ENCODE data around the gene NYNRIN. TPM values are rescaled to one million over a fixed set of nuclear protein-coding genes. Genes with fewer than 3 reads are reported as not detected.
A peak's percentile ranks its signal among the peaks of the same experiment; 100 is the strongest.
"Not testable (repeated sequence)": the region's sequence is repeated elsewhere in the genome, so short reads cannot be mapped to it uniquely, and the experiment has no call there.

Gene NYNRIN
- total and polyA plus RNA-seq, 2 donors = 13.5 to 35.4 TPM

DNA sequence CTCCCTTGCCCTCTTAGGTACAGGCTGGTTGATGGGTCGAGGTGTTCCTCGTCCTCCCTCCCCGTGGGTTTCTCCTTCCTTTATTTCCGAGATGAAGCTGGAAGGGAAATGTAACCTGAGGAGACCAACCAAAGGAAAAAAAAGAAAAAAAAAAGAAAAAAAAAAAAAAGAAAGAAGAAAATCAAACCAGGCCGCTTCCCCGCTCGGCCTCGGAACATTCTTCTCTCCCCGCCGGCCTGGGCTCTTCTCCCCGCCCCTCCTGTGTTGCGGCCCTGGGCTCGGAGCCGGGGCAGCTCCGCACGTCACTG is 32.4 kb upstream of the NYNRIN start:
- no peaks in the 10 kb centered on the region for H3K4me1 ChIP-seq (ENCODE audit: insufficient read depth)

DNA sequence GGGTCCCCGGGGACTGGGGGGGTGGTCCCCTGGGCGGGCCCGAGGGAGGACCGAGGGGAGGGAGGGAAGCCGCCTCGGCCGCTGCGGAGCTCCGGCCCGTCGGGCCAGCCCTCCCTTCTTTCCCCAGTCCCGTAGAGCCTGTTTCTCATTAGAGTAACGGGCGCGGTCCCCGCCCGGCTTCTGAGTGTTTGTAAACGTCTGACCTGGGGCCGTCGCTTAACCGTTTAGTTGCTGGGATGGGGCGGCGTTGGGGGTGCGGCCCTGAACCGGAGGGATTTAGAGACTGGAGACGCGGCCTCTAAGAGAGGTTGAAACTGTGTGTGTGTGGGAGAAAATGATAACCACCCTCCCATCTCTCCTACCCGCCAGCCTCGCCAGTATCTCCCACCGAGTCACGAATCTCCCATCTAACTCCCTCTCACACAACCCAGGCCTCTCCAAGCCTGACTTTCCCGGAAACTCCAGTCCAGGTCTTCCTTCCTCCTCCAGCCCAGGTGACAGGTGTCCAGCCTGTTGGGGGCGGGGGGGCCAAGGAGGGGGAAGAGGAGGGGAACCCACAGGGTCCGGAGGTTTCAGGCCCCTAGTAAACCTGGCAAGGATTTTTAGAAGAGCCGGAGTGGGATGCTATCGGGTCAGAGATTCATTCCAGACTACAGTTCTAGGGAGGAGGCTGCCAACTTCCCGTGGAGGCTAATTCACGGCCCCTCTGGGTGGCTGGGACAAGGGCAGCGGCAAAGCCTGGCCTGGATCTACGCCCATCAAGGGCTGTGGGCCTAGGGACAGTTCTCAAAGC is 31.9 kb upstream of the NYNRIN start:
- WGBS = under 1% methylated on average over 40 of the region's 40 CpGs
- Histone ChIP-seq H3K27ac (ENCODE audit: low read depth) (peak overlapping the region; percentile 73), H3K4me3 (ENCODE audit: low read depth, low read length) (peak overlapping the region; percentile 23), H3K4me1 (ENCODE audit: insufficient read depth) (no peaks in the 10 kb centered on the region), H3K36me3 (ENCODE audit: insufficient read depth) (no peaks in the 10 kb centered on the region)
- peak; percentile 93 for DNase-seq (ENCODE audit: extremely low spot score)

More for the DNA sequence above, 32.4 kb upstream of the NYNRIN start:
- no peak for DNase-seq (ENCODE audit: extremely low spot score)
- peak overlapping the region; percentile 81 for H3K27ac ChIP-seq (ENCODE audit: low read depth)
- H3K36me3 ChIP-seq (ENCODE audit: insufficient read depth) = no peaks in the 10 kb centered on the region
- WGBS = 2% methylated on average over 16 of the region's 16 CpGs
- H3K4me3 ChIP-seq (ENCODE audit: low read depth, low read length) = peak overlapping the region; percentile 23

DNA sequence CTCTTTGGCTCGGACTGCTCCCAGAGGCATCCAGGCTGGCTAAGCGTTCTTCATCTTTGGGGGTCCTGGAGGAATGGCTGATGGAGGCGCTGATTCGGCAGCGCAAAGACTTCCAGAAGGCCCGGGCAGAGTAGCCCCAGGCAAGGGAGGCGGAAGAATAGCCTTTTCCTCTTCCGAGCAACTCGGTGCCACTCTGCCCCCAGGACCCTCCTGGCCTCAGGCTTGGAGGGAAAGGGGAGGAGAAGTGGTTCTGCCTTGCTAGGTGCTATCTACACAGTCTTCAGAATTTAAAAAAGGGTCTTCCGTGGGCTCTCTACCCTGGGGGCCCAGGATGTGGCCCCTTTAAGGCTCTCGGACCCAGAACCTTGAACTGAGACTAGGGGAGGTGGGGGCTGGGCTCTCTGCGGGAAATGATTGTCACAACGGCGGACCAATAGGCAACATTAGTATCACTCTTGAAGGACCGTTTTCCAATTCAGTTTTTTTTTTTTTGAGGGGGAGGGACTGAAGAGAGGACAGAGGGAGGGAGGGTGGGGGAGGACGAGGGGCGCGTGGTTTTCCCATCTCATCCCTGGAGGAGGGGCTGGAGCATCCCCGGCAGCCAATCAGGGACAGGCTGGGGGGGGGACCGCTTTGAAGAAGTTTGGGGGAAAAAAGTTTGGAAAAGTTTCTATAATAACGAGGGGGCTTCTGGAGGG is 31.1 kb upstream of the NYNRIN start, which contains the start of gene NFATC4:
Gene NFATC4, plus strand, starts transcription at position 671 of the 698 bp plus-strand sequence. CDS start 157 bp downstream, outside the sequence.
- no peaks in the 10 kb centered on the region for H3K4me1 ChIP-seq (ENCODE audit: insufficient read depth)
- 4% methylated on average over 21 of the region's 21 CpGs for WGBS

DNA sequence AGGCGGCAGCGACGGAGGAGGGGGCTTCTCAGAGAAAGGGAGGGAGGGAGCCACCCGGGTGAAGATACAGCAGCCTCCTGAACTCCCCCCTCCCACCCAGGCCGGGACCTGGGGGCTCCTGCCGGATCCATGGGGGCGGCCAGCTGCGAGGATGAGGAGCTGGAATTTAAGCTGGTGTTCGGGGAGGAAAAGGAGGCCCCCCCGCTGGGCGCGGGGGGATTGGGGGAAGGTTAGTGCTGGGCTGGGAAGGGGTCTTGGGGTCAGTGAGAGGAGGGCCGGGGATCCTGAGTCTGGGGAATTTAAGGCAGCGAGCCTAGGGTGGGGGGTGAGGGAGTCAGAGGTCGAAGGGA is 30.6 kb upstream of the NYNRIN start:
- Histone ChIP-seq H3K36me3 (ENCODE audit: insufficient read depth) (no peaks in the 10 kb centered on the region), H3K4me3 (ENCODE audit: low read depth, low read length) (peak overlapping the region; percentile 65), H3K4me1 (ENCODE audit: insufficient read depth) (no peaks in the 10 kb centered on the region), H3K27ac (ENCODE audit: low read depth) (peak overlapping the region; percentile 94)
- under 1% methylated on average over 15 of the region's 15 CpGs for WGBS
- DNase-seq (ENCODE audit: extremely low spot score) = no peak

More for the DNA sequence above, 31.1 kb upstream of the NYNRIN start, which contains the start of gene NFATC4:
- H3K27ac ChIP-seq (ENCODE audit: low read depth) = peak within 1 kb of the TSS; percentile 94
- DNase-seq (ENCODE audit: extremely low spot score) = peak; percentile 85
- H3K36me3 ChIP-seq (ENCODE audit: insufficient read depth) = no peaks in the 10 kb centered on the region
- H3K4me3 ChIP-seq (ENCODE audit: low read depth, low read length) = peak within 1 kb of the TSS; percentile 65

DNA sequence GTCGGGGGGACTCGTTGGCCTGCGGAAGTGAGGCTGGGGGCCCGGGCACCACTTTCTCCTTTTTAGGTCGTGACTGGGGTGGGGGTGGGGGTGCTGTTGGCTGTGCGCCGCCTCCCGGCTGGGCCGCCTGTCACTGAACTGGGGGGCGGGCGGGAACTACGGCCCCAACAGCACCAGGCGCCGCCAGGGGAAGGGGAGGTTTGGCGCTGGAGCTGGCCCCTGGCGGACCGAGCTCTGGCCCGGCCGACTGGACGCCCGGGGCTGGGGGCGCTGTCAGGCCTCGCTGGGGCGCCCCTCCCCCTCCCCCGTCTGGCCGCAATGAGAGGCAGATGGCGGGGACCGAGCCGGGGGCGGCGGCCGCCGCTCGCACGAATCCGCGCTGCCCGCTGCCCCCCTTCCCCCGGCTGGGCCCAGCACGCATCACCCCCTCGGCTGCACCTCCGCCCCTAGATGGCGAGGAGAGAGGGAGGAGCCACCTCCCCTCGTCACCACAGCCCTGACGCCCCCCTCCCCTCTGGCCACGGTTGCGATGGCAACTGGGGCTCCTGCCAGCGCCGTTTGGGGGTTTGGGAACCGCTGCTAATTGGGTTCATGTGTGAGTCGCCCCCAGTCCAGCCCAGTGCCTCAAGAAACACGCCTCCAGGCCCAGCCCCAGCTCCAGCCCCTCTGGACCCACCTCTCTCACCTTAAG is 30.1 kb upstream of the NYNRIN start:
- H3K27ac ChIP-seq (ENCODE audit: low read depth) = peak overlapping the region; percentile 94
- no peaks in the 10 kb centered on the region for H3K36me3 ChIP-seq (ENCODE audit: insufficient read depth)
- peak; percentile 71 for DNase-seq (ENCODE audit: extremely low spot score)
- H3K4me3 ChIP-seq (ENCODE audit: low read depth, low read length) = peak overlapping the region; percentile 65
- no peaks in the 10 kb centered on the region for H3K4me1 ChIP-seq (ENCODE audit: insufficient read depth)
- 2% methylated on average over 47 of the region's 52 CpGs for WGBS

DNA sequence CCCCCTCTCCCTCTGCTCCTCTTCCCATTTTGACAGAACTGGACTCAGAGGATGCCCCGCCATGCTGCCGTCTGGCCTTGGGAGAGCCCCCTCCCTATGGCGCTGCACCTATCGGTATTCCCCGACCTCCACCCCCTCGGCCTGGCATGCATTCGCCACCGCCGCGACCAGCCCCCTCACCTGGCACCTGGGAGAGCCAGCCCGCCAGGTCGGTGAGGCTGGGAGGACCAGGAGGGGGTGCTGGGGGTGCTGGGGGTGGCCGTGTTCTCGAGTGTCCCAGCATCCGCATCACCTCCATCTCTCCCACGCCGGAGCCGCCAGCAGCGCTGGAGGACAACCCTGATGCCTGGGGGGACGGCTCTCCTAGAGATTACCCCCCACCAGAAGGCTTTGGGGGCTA is 29.3 kb upstream of the NYNRIN start:
- no peak overlapping the region for H3K27ac ChIP-seq (ENCODE audit: low read depth)
- H3K4me3 ChIP-seq (ENCODE audit: low read depth, low read length) = no peak overlapping the region
- WGBS = 70% methylated on average over 20 of the region's 20 CpGs
- no peak for DNase-seq (ENCODE audit: extremely low spot score)
- no peaks in the 10 kb centered on the region for H3K4me1 ChIP-seq (ENCODE audit: insufficient read depth)
- no peaks in the 10 kb centered on the region for H3K36me3 ChIP-seq (ENCODE audit: insufficient read depth)

DNA sequence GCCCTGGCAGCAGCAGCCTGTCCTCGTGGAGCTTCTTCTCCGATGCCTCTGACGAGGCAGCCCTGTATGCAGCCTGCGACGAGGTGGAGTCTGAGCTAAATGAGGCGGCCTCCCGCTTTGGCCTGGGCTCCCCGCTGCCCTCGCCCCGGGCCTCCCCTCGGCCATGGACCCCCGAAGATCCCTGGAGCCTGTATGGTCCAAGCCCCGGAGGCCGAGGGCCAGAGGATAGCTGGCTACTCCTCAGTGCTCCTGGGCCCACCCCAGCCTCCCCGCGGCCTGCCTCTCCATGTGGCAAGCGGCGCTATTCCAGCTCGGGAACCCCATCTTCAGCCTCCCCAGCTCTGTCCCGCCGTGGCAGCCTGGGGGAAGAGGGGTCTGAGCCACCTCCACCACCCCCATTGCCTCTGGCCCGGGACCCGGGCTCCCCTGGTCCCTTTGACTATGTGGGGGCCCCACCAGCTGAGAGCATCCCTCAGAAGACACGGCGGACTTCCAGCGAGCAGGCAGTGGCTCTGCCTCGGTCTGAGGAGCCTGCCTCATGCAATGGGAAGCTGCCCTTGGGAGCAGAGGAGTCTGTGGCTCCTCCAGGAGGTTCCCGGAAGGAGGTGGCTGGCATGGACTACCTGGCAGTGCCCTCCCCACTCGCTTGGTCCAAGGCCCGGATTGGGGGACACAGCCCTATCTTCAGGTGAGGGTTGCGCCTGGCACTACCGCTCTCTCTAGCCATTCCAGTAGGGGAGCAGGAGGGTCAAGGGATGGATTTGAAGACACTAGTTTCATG is 28.7 kb upstream of the NYNRIN start:
- 76% methylated on average over 32 of the region's 32 CpGs for WGBS
- no peak for DNase-seq (ENCODE audit: extremely low spot score)
- Histone ChIP-seq H3K27ac (ENCODE audit: low read depth) (no peak overlapping the region), H3K4me3 (ENCODE audit: low read depth, low read length) (no peak overlapping the region), H3K4me1 (ENCODE audit: insufficient read depth) (no peaks in the 10 kb centered on the region), H3K36me3 (ENCODE audit: insufficient read depth) (no peaks in the 10 kb centered on the region)

DNA sequence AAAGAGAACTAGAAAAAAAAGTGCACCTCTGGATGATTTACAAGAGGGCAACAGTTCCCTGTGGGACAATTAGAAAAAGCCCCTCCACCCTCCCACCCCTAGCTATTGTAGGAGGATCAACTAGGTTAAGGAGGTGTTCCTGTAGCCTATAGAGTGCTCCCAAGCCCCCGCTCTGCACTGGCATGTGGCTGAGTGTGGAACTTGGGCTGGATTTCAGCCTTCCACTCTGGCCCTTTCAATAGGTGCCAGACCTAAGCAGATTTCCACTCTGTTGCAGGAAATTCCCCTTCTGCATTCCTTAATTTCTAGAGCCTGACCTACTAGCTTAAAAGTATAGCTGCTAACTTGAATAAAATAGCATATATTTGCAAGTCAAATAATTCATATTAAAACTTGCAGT is 28.1 kb upstream of the NYNRIN start:
- Histone ChIP-seq H3K4me3 (ENCODE audit: low read depth, low read length) (no peak overlapping the region), H3K4me1 (ENCODE audit: insufficient read depth) (no peaks in the 10 kb centered on the region), H3K27ac (ENCODE audit: low read depth) (no peak overlapping the region), H3K36me3 (ENCODE audit: insufficient read depth) (no peaks in the 10 kb centered on the region)
- DNase-seq (ENCODE audit: extremely low spot score) = no peak
- 63% methylated on average over 1 of the region's 1 CpG for WGBS

DNA sequence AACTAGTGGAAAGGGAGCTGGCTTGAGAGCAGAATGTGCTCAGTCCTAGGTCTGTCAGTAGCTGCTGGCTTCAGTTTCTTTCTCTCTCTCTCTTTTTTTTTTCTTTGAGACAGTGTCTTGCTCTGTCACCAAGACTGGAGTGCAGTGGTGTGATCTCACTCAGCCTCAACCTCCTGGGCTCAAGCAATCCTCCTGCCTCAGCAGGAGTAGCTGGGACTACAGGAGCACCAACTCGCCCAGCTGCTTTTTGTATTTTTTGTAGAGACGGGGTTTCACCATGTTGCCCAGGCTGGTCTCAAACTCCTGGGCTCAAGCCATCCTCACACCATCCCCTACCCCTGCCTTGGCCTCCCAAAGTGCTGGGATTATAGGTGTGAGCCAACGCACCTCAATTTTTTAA is 27.2 kb upstream of the NYNRIN start:
- WGBS = 87% methylated on average over 3 of the region's 3 CpGs
- not testable (repeated sequence) for H3K4me3 ChIP-seq (ENCODE audit: low read depth, low read length)

DNA sequence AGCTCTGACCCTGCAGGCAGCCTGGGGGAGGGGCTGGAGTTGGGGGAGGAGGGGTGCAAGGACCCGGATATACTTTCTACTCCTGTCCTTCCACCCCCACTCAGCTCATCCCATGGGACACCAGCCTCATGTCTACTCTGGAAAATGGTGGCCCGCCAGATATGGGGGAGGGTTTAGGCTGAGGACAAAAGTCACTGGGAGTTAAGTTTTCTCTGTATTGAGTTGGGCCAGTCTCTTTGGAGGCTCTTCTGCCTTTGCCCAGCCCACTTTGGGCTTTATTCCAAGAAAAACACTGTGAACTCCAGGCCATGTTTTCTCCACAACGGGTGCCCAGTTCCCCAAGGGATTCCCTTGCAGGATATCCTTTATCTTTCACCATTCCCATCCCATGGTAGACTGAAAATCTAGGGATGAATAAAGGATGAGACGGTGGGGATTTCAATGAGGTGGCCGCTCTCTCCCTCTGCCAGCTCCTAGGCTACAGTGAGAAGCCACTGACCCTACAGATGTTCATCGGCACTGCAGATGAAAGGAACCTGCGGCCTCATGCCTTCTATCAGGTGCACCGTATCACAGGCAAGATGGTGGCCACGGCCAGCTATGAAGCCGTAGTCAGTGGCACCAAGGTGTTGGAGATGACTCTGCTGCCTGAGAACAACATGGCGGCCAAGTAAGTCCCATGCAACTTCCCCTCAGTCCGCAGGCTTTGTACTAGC is 25.9 kb upstream of the NYNRIN start:
- H3K36me3 ChIP-seq (ENCODE audit: insufficient read depth) = no peaks in the 10 kb centered on the region
- WGBS = 77% methylated on average over 12 of the region's 12 CpGs
- no peak for DNase-seq (ENCODE audit: extremely low spot score)
- no peak overlapping the region for H3K4me3 ChIP-seq (ENCODE audit: low read depth, low read length)
- H3K4me1 ChIP-seq (ENCODE audit: insufficient read depth) = no peaks in the 10 kb centered on the region
- no peak overlapping the region for H3K27ac ChIP-seq (ENCODE audit: low read depth)

More for the DNA sequence above, 27.2 kb upstream of the NYNRIN start:
- DNase-seq (ENCODE audit: extremely low spot score); H3K27ac ChIP-seq (ENCODE audit: low read depth); H3K36me3 ChIP-seq (ENCODE audit: insufficient read depth); H3K4me1 ChIP-seq (ENCODE audit: insufficient read depth): not testable (repeated sequence)

DNA sequence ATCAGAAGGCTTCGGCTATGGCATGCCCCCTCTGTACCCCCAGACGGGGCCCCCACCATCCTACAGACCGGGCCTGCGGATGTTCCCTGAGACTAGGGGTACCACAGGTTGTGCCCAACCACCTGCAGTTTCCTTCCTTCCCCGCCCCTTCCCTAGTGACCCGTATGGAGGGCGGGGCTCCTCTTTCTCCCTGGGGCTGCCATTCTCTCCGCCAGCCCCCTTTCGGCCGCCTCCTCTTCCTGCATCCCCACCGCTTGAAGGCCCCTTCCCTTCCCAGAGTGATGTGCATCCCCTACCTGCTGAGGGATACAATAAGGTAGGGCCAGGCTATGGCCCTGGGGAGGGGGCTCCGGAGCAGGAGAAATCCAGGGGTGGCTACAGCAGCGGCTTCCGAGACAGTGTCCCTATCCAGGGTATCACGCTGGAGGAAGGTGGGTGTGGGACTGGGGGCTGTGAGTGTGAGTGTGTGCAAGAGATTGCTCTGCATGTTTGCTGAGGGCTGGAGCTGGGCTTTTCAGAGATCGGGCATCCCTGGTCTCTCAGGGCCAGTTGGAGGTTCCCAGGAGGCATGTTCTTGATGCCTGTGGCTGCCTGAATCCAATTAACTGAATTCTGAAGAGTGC is 22.2 kb upstream of the NYNRIN start:
- Histone ChIP-seq H3K27ac (ENCODE audit: low read depth) (no peak overlapping the region), H3K4me1 (ENCODE audit: insufficient read depth) (no peaks in the 10 kb centered on the region), H3K36me3 (ENCODE audit: insufficient read depth) (no peaks in the 10 kb centered on the region), H3K4me3 (ENCODE audit: low read depth, low read length) (no peak overlapping the region)
- 71% methylated on average over 16 of the region's 16 CpGs for WGBS
- no peak for DNase-seq (ENCODE audit: extremely low spot score)

DNA sequence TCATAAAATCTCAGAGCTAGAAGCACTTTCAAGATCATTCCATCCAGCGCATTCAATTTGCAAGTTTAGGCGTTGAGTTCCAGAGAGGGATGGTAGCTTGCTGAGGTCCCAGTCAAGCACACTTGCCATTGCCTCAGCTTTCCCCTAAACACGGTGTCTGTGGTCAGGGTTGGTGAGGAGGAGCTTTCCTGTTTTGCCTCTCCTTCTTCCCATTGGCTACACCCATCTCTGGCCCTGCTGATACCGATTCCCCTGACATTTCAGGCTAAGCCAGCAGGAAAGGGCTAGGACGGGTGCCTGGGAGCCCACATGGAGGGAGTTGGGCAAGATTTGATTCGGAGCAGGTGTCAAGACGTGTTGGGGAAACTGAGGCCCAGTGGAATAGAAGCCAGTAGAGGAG is 21.7 kb upstream of the NYNRIN start:
- Histone ChIP-seq H3K27ac (ENCODE audit: low read depth) (no peak overlapping the region), H3K4me1 (ENCODE audit: insufficient read depth) (no peaks in the 10 kb centered on the region), H3K4me3 (ENCODE audit: low read depth, low read length) (no peak overlapping the region), H3K36me3 (ENCODE audit: insufficient read depth) (no peaks in the 10 kb centered on the region)
- 73% methylated on average over 7 of the region's 7 CpGs for WGBS
- no peak for DNase-seq (ENCODE audit: extremely low spot score)
